GM12878 (cell line): ENCODE data around the gene PPP2R5C. TPM values are rescaled to one million over a fixed set of nuclear protein-coding genes. Genes with fewer than 3 reads are reported as not detected.

Experiments
- ATAC-seq: fragments of 200-7000 bp; cut with Tn5 transposase; 3 replicates; pipeline ENCODE4 v1.9.1; 2020; ENCODE audit warnings: mild to moderate bottlenecking, moderate library complexity
- BruUV-seq: library from RNA; stranded (reverse); fragments of 400-500 nt; replicated peaks from 2 replicates; lab custom pipeline; 2021; lab: Mats Ljungman, UMichigan
- CTCF ChIA-PET: fragments of 300-600 bp; sonication (Branson Sonifier 250); formaldehyde crosslinking; extraction: SDS; loops from one replicate; lab custom pipeline; 2021; ENCODE audit warnings: inconsistent platforms; lab: Yijun Ruan, JAX
- POLR2A ChIA-PET: fragments of 350-600 bp; formaldehyde crosslinking; extraction: SDS; loops from one replicate; lab custom pipeline; 2021; ENCODE audit warnings: inconsistent platforms; lab: Charles Lee
- RAD21 ChIA-PET: fragments of 300-600 bp; sonication (Branson Sonifier 250); formaldehyde crosslinking; loops from one replicate; lab custom pipeline; 2023; ENCODE audit warnings: antibody characterized with exemption; ENCODE audit not compliant: unreplicated experiment; lab: Charles Lee
- SMC1A ChIA-PET: fragments of 300-600 bp; sonication (Branson Sonifier 250); formaldehyde crosslinking; loops from one replicate; lab custom pipeline; 2023; ENCODE audit not compliant: unreplicated experiment, uncharacterized antibody; lab: Charles Lee
- DNase-seq: peaks from one replicate; pipeline ENCODE4 v3.0.0-alpha.2; 2011; ENCODE audit warnings: low read depth, low spot score
- FAIRE-seq: peaks from 3 replicates; lab custom pipeline; 2011; peaks lifted over from hg19 to GRCh38; lab: Jason Lieb, UNC
- H2AFZ ChIP-seq: 2 replicates; pipeline ENCODE4 v1.6.0; 2011; ENCODE audit warnings: low read depth, low read length, control low read depth; ENCODE audit not compliant: control insufficient read depth
- H3K27ac ChIP-seq: 2 replicates; pipeline ENCODE4 v1.5.1; 2011; ENCODE audit warnings: control low read depth; ENCODE audit not compliant: control insufficient read depth, insufficient read depth
- H3K27me3 ChIP-seq, 2 experiments: replicated peaks in 1 of 2; 2 replicates each; pipeline versions ENCODE4 v1.6.0 to v1.6.1; 2011; ENCODE audit warnings: low read length in 1 of 2; ENCODE audit not compliant: control insufficient read depth in 2 of 2, insufficient read depth in 2 of 2
- H3K36me3 ChIP-seq, 2 experiments: 2 replicates each; pipeline ENCODE4 v1.5.1; 2011; ENCODE audit warnings: low read length in 1 of 2; ENCODE audit not compliant: control insufficient read depth in 2 of 2, insufficient read depth in 2 of 2
- H3K4me1 ChIP-seq: 2 replicates; pipeline ENCODE4 v1.6.1; 2011; ENCODE audit warnings: mild to moderate bottlenecking, low read length, moderate library complexity, mixed read lengths; ENCODE audit not compliant: control insufficient read depth, insufficient read depth
- H3K4me2 ChIP-seq: 2 replicates; pipeline ENCODE4 v1.6.0; 2011; ENCODE audit warnings: control low read depth; ENCODE audit not compliant: control insufficient read depth, insufficient read depth
- H3K4me3 ChIP-seq: fragments of 200-600 bp; sonication (generic); 2 replicates; pipeline ENCODE4 v1.5.1; 2016
- H3K79me2 ChIP-seq: 2 replicates; pipeline ENCODE4 v1.6.0; 2011; ENCODE audit warnings: low read length; ENCODE audit not compliant: control insufficient read depth, insufficient read depth
- H3K9ac ChIP-seq: 2 replicates; pipeline ENCODE4 v1.8.0; 2011; ENCODE audit warnings: low read length, control low read depth, mixed read lengths; ENCODE audit not compliant: control insufficient read depth, insufficient read depth
- H3K9me3 ChIP-seq: replicated peaks from 3 replicates; pipeline ENCODE4 v1.5.1; 2011; ENCODE audit warnings: mild to moderate bottlenecking, low read length; ENCODE audit not compliant: control insufficient read depth, insufficient read depth
- H4K20me1 ChIP-seq: 2 replicates; pipeline ENCODE4 v1.6.0; 2011; ENCODE audit not compliant: control insufficient read depth, insufficient read depth
- HSF1 ChIP-seq: fragments of 150-350 bp; IDR thresholded peaks from 2 replicates; pipeline ENCODE4 v1.6.1; 2014; ENCODE audit warnings: mild to moderate bottlenecking, low read depth, low read length
- MYB ChIP-seq: fragments of 150-350 bp; IDR thresholded peaks from 2 replicates; pipeline ENCODE4 v1.6.1; 2014; ENCODE audit warnings: mild to moderate bottlenecking, low read depth, low read length, borderline replicate concordance
- NFXL1 ChIP-seq: fragments of 450-650 bp; IDR thresholded peaks from 2 replicates; pipeline ENCODE4 v1.6.1; 2017; ENCODE audit warnings: antibody characterized with exemption, mild to moderate bottlenecking, borderline replicate concordance
- TCF12 ChIP-seq: IDR thresholded peaks from 2 replicates; pipeline ENCODE4 v1.6.1; 2011; ENCODE audit warnings: low read depth, mild to moderate bottlenecking, low read length
- ZBED1 ChIP-seq: IDR thresholded peaks from 2 replicates; pipeline ENCODE4 v1.6.1; 2016; ENCODE audit warnings: borderline replicate concordance
- ZBTB11 ChIP-seq: fragments of 450-650 bp; formaldehyde crosslinking; IDR thresholded peaks from 2 replicates; pipeline ENCODE4 v1.5.0; 2022; ENCODE audit warnings: mild to moderate bottlenecking, missing genetic modification characterization
- WGBS: methylation state at CpG from one replicate; pipeline ENCODE4 v1.1.6; 2016; ENCODE audit warnings: low lambda C conversion rate; ENCODE audit not compliant: insufficient replicate concordance, insufficient coverage; ENCODE audit errors: missing lambda C conversion rate; 5-methylcytosine and 5-hydroxymethylcytosine counted together
- in situ Hi-C: fragments of 300-500 bp; cut with MboI; formaldehyde crosslinking; loops from 9 replicates; pipeline ENCODE4 v1.14.3; 2018; ENCODE audit warnings: mixed read lengths
- intact Hi-C: fragments of 100-400 bp; cut with micrococcal nuclease; formaldehyde crosslinking; loops from one replicate; pipeline ENCODE4 v1.14.2; 2022; ENCODE audit not compliant: unreplicated experiment
- polyA plus RNA-seq, 11 experiments: library from polyadenylated mRNA; depleted of rRNA in 4 of 11; unstranded in 6 of 11; stranded (reverse) in 5 of 11; fragments of >200 nt; fragmentation: Nextera tagmentation in 4 of 11; fragmentation: Illumina TruSeq in 1 of 11; extraction: Ambion mirVana in 4 of 11; extraction: Trizol in 1 of 11; gene quantifications; 1 replicate in 1 of 11; 2 replicates in 10 of 11; pipeline versions ENCODE4 v1.2.1 to v1.2.3, GENCODE V29; 2011 to 2016; ENCODE audit warnings: inconsistent platforms in 2 of 11, missing spikeins in 2 of 11, low read depth in 1 of 11
- total RNA-seq, 4 experiments: library from RNA; depleted of rRNA in 3 of 4; stranded (reverse); fragments of >200 nt in 3 of 4; fragmentation: Illumina TruSeq in 1 of 4; extraction: Trizol in 1 of 4; gene quantifications; 2 replicates each; pipeline versions ENCODE4 v1.2.1 to v1.2.3, GENCODE V29; 2013 to 2021
- TF ChIP-seq, protein P1 (sequence below): IDR thresholded peaks from 2 replicates; pipeline ENCODE4 v1.6.1; 2011; ENCODE audit warnings: borderline replicate concordance, low read depth, mild to moderate bottlenecking, moderate library complexity, low read length; ENCODE audit not compliant: insufficient read depth, poor library complexity, severe bottlenecking
- TF ChIP-seq, protein P2 (sequence below): IDR thresholded peaks from 2 replicates; pipeline ENCODE4 v1.6.1; 2012; ENCODE audit warnings: low read depth, low read length, improper control_type of control experiment

The PPP2R5C gene
- total and polyA plus RNA-seq, 10 of the 15 experiments (the other 5 are each of a cell fraction or from before 2014, with no cell fraction given), result 106 to 199 (median 144) TPM

GRCh38 chr14:101755591-101756324 lies 5.8 kb upstream of the PPP2R5C start:
- CTCF ChIA-PET, result no interaction called here
- Histone ChIP-seq H2AFZ (no peak overlapping the region), H3K27me3 (no peaks in the 10 kb centered on the region; a peak in 1 of 4 replicates), H3K27ac (no peak overlapping the region), H3K36me3 (no peaks in the 10 kb centered on the region), H3K79me2 (no peaks in the 10 kb centered on the region), H3K4me1 (no peaks in the 10 kb centered on the region), H3K4me3 (no peak overlapping the region), H3K4me2 (no peak overlapping the region), H3K9me3 (0 out of 3 replicates have a peak, but pooled peaks cover 2% of the 10 kb centered on the region), H3K9ac (no peak overlapping the region), H4K20me1 (no peaks in the 10 kb centered on the region)
- SMC1A ChIA-PET, result no interaction called here
- WGBS, result 20% methylated on average over 8 of the region's 8 CpGs
- in situ Hi-C loops (loop anchor here (25.0 kb wide), 1 partner anchor 557 kb away; the partner anchor contains the start of genes MOK and ZNF839), intact Hi-C loops (no loop called here)
- no TSS peak for BruUV-seq
- no peak for FAIRE-seq
- no peak for DNase-seq
- RAD21 ChIA-PET, result no interaction called here
- TF ChIP-seq, protein P1, sequence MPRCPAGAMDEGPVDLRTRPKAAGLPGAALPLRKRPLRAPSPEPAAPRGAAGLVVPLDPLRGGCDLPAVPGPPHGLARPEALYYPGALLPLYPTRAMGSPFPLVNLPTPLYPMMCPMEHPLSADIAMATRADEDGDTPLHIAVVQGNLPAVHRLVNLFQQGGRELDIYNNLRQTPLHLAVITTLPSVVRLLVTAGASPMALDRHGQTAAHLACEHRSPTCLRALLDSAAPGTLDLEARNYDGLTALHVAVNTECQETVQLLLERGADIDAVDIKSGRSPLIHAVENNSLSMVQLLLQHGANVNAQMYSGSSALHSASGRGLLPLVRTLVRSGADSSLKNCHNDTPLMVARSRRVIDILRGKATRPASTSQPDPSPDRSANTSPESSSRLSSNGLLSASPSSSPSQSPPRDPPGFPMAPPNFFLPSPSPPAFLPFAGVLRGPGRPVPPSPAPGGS, result no peak
- TF ChIP-seq TCF12 (no peak), HSF1 (no peak), MYB (no peak), ZBTB11 (CRISPR knock-in tag) (no peak), NFXL1 (no peak), ZBED1 (no peak)
- TF ChIP-seq, protein P2, sequence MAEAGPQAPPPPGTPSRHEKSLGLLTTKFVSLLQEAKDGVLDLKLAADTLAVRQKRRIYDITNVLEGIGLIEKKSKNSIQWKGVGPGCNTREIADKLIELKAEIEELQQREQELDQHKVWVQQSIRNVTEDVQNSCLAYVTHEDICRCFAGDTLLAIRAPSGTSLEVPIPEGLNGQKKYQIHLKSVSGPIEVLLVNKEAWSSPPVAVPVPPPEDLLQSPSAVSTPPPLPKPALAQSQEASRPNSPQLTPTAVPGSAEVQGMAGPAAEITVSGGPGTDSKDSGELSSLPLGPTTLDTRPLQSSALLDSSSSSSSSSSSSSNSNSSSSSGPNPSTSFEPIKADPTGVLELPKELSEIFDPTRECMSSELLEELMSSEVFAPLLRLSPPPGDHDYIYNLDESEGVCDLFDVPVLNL, result no peak
- POLR2A ChIA-PET, result no interaction called here
- no peak for ATAC-seq
